ENCODE data around the gene RAD23B.

GRCh38 chr9:107325842-107326241 lies 42.8 kb downstream of the RAD23B start:
- TF ChIP-seq EP300 (IDR thresholded peaks at IDR 0.05): no peak
- TF ChIP-seq, protein P1, sequence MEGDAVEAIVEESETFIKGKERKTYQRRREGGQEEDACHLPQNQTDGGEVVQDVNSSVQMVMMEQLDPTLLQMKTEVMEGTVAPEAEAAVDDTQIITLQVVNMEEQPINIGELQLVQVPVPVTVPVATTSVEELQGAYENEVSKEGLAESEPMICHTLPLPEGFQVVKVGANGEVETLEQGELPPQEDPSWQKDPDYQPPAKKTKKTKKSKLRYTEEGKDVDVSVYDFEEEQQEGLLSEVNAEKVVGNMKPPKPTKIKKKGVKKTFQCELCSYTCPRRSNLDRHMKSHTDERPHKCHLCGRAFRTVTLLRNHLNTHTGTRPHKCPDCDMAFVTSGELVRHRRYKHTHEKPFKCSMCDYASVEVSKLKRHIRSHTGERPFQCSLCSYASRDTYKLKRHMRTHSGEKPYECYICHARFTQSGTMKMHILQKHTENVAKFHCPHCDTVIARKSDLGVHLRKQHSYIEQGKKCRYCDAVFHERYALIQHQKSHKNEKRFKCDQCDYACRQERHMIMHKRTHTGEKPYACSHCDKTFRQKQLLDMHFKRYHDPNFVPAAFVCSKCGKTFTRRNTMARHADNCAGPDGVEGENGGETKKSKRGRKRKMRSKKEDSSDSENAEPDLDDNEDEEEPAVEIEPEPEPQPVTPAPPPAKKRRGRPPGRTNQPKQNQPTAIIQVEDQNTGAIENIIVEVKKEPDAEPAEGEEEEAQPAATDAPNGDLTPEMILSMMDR (IDR thresholded peaks at IDR 0.05): no peak

Measured in stomach (tissue), 4 donors.